LoVo (cell line): ENCODE results near the gene ZNF559.

Experiments used
- DNase-seq: peaks from one replicate; pipeline ENCODE4 v3.0.0-alpha.2; 2016; ENCODE audit warnings: low spot score

ZNF559 gene

DNA sequence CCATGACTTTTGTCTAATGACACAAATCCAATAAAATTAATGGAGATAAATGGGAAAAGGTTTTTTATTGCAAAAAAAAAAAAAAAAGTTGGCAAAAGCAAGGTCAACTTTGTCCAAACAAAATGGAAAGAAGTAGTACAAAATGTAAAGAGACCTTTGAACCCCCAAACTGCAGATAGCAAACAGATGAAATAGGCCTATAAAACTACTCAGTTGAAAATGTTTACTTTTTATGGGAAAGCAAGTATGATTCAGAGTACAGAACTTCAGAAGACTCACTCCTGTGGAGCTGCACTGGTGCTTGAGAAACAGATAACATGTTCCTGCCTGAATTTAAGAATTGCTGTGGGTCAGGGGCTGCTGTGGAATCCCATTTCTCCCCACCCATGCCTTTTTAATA is 29.0 kb downstream of the ZNF559 start:
- no peak for DNase-seq

- no peak for DNase-seq
These were observed 30.7 kb downstream of the ZNF559 start for GRCh38 chr19:9354651-9355050.

DNA sequence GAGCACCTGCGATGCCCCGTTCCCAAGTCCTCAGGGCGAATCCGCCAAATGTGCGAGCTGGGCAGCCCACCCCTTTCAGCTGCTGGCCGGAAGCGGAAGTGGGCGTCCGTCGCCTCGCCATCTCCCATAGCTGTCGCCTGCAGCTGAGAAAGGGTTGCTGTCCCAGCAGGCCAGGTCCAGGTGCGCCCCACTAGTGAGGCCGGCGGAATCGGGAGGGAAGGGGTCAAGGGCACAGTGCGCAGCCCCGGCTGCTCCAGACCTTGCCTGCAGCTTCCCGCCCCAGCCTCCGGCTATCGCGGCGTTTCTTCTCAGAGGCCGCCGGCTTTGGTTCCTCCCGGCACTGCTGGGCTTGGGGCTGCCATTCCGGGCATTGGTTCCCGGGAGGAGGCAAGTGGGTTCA is 38.9 kb downstream of the ZNF559 start, which contains the start of gene ZNF177:
Gene ZNF177, plus strand, starts transcription at position 109 of the 400 bp plus-strand sequence. CDS start 15,299 bp downstream, outside the sequence.
- no peak for DNase-seq

DNA sequence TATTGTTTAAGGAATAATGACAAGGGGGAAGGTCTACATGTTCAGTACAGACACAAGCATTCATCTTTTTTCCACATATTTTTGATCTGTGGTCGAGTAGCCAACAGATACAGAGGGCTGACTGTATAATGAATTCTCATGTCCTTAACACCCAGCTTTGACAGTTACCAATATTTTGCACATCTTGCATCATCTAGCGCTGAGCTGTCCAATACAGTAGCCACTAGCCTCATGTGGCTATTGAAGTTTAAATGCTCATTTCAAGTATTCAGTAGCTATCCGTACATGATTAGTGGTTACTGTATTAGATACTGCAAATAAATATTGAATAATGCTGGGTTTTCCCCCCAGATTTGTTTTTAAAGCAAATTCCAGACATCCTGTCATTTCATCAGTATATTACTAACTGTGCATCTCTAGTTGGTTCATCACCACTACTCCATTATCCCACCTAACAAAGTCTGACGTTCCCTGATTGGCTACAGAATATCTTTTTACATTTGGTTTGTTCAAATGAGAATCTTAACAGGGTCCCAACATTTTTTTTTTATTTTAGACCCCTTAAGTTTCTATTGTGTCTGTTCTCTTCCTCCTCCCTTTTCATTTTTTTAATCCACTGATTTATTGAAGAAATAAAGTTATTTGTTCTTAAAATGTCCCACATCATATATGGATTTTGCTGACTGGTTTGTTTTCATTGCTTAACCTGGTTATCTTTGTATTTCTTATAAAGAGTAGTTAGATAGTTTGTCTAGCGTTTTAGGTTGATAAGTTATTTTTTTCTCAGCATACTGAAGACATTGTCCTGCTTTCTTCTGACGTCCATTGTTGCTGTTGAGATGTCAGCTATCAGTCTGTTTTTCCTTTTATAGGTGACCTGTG is 47.0 kb downstream of the ZNF559 start:
- DNase-seq = no peak

DNA sequence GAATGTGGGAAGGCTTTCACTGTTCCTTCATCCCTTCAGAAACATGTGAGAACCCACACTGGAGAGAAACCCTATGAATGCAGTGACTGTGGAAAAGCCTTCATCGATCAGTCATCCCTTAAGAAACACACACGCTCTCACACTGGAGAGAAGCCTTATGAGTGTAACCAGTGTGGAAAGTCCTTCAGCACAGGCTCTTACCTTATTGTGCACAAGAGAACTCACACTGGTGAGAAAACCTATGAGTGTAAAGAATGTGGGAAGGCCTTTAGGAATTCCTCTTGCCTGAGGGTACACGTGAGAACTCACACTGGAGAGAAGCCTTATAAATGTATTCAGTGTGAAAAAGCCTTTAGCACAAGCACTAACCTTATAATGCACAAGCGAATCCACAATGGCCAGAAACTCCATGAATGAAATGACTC is 57.4 kb downstream of the ZNF559 start:
- no peak for DNase-seq
